PC-3 (cell line): ENCODE data around the gene WDR76.

Experiments used
- CTCF ChIP-seq: fragments of 300-600 bp; sonication (generic); conservative IDR thresholded peaks from 2 replicates; pipeline ENCODE4 v1.5.1; 2017; ENCODE audit warnings: antibody characterized with exemption, low read depth, mild to moderate bottlenecking, low read length
- EZH2 ChIP-seq: fragments of 300-600 bp; sonication (generic); IDR thresholded peaks from one replicate; pipeline ENCODE4 v1.6.1; 2017; ENCODE audit warnings: antibody characterized with exemption, mild to moderate bottlenecking, low read length; ENCODE audit not compliant: unreplicated experiment

DNA sequence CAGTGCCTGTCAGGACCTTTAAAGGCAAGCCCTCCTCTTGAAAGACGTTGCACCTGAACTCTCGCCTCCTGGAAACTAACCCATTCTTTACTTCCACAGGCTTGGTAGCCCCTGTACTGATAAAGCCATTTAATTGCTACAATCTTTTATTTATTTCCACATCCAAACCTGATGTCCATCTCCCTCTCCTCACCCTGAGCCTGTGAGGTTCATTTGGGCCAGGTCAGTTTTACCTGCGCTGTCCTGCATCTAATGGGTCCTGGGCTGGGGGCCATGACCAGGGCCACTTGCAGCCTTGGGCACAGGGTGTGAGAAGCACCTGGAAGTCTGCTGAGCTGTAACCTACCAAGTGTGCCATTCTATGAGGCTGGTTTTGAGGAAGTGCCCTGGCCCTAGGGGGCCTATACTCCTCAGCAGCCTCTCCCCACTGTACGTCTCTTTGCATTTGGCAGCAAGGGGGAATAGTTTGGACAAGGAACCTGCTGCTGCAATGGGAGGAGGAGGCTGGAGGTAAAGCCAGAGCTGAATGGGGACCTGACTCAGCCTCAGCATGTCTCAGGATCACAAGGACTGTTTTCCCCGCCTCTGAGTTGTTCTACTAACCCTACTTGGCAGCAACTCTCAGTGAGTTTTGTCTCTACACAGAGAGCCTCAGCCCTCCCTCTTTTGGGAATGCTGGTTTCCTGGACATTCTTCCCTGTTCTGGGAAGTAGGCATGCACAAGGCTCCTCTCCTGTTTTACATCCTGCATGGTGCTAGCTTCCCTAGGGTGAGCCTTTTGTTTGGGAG lies 53.8 kb downstream of the WDR76 start:
- TF ChIP-seq CTCF (no peak), EZH2 (no peak)
